HG03045 (cell line): ENCODE data around the gene ECHDC1.

Experiments used
- ATAC-seq: cut with Tn5 transposase; IDR thresholded peaks from one replicate; pipeline ENCODE4 v1.9.1; 2021; ENCODE audit warnings: mild to moderate bottlenecking, moderate library complexity; ENCODE audit not compliant: unreplicated experiment

ECHDC1 gene

DNA sequence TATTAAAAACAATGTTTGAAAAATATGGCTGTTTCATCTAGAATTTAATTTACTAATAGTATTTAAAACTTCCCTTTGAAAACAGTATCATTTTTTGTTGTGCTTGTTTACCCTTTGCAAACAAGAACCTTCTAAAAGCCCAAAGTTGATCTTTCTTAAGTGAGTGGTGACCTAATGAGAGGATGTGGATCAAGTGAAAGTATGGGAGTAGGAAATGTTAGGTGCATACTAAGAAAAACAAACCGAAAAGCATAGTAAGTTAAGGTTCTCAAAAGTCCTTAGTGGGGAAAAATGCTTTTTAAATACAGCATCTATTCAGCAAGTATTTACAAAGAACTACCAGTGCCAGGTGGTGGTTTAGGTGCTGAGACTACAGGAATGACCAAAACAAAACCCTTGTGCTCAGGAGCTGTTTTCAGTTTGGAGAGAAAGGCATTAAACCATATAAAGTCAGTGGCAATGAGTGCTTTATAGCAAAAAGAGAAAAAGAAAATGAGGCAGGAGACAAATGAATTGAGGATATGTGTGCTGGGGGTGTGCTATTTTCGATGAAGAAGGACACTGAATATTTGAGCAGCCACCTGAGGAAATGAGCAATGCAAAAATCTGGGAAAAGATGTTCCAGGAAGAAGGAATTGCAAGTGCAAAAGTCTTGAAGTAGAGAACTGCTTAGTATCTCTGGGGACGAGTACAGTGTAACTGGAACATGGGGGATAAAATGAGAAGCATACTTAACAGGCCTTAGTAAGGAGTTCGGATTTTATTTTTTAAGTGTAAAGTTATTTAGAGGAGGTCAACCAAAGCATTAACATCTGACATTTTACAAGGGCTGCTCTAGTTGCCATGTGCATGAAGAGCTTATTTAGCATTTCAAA lies 52.8 kb downstream of the ECHDC1 start:
- ATAC-seq: no peak

DNA sequence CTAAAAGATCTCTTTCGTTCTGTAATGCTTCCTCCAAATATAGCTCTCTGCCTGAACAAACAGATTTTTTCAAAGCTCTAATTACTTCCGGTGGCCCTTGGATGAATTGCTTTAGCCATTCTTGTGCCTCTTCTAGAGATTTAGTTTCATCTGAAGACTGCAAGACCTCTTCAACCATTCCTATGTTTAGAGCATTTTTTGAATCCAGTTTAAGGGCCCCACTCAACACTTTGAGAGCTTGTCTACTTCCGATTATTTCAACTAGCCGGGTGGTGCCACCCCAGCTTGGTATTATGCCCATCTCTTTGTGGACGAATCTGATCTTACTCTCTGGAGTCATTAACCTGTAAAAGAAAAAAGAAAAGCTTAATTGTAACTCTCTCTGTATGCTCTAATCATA lies 53.5 kb downstream of the ECHDC1 start:
- ATAC-seq: no peak

DNA sequence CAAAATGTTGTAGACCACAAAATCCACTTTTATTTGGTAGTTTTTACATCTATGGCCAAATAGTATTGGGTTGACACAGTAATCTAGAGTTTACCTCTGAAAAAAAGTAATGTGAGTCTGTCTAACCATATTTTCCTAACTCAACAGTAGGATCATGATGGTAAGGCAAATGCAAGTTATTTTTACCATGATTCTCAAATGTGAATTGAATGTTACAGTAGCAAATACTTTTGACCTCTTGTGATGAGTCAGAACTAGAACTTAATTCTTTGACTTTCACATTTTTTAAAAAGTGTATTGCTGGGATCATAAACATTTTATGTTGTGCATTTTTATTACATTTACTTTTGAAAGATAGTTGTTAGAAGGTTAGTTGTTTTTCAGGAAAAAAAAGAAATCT lies 54.7 kb downstream of the ECHDC1 start:
- ATAC-seq: no peak

DNA sequence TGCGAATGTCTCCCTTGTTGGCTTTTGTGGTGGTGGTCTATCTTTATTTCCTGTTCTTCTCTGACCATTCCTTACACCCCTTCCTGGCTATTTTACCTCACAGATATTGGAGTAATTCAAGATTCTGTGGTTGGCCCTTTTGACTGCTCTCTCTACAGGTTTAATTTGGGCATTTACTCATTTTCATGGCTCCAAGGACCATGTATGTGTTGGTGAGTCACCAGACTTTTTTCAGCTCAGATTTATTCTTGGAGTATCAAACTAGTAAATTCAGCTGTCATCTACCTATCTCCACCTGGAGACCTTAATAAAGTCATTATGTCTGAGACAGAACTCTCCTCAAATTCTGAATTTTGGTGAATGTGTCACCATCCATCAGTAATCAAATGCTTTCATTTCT lies 61.2 kb downstream of the ECHDC1 start:
- no peak for ATAC-seq

DNA sequence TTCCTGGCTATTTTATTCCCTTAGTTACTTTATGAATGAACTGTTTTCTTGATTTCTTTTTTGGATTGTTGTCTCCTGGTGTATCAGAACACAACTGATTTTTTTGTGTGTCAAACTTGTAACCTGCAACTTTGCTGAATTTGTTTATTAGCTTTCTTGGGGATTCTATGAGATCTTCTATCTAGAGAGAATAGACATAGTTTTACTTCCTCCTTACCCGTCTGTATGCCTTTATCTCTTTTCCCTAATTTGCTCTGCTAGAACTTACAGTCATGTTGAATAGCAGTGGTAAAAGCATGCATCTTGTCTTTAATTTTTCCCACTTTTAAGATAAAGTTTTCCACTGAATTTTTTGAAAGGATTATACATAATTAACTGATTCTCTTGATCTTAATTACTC lies 63.6 kb downstream of the ECHDC1 start:
- no peak for ATAC-seq

DNA sequence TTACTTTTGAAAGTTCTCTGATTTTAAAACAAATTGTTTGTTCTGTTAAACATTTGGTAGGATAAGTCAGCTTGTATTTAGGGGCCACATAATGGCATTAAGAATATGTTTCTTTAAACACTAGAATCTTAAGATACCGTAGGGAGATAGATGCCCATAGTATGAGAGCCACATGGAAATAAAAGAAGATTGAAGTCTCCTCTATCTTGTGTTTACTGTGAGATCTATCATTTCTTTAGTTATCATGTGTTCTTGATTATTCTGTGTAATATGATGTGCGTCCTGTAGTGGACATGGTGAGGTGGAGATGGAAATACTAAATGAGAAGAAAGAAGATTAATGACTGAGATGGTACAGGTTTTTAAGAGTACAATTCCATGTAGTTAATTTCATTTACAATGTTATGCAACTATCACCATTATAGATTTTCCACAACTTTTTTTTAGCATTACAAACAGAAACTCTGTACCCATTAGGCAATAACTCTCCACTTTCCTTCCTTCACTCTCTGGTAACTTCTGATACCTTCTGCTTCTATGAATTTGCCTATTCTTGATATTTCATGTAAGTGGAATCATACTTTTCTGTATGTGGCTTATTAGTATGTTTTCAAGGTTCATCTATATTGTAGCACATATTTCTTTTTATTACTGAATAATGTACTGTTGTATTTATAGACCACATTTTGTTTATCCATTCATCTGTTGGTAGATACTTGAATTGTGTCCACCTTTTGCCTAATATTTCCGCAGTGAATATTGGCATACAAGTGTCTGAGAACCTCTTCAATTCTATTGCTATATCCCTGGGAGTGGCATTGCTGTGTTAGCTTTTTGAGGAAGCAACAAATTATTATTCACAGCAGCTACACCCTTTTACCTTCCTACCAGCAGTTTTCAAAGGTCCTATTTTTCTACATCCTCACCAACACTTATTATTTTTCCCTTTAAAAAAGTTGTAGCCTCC lies 65.2 kb downstream of the ECHDC1 start:
- ATAC-seq: no peak

DNA sequence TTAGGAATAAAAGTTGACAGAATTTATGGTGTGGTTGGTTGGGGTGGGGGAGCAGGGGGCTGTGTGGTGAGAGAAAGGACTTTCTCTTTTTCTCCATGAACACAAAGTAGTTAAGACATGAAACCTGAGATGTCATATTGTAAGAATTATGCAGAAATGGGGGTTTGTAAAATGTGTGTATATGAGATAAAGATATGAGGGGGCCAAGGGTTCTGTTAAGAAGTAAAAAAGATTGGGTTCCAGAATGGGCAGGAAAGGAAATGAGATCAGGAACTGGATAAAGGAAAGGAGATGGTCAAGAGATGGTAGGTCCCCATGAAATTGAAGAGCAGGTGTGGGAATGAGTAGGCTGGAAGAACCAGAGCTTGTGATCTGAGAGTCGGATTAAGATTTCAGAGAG lies 67.1 kb downstream of the ECHDC1 start:
- ATAC-seq: no peak

DNA sequence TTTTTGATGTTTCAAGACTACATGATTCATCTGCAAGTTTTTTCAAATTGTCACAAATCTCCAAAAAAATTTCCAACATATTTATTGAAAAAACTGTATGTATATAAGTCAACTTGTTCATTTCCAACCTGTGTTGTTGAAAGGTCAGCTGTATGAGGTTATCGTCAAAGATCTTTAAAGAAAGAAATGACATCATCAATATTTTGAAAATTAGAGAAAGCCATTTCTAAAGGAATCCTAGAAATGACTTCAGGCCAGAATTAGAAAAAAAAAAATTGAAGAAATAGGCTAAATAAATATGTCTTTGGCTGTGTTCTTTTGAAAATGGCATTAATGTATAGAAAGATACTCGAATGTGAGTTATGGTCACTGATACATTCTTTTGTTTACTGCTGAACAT lies 69.9 kb downstream of the ECHDC1 start:
- no peak for ATAC-seq

DNA sequence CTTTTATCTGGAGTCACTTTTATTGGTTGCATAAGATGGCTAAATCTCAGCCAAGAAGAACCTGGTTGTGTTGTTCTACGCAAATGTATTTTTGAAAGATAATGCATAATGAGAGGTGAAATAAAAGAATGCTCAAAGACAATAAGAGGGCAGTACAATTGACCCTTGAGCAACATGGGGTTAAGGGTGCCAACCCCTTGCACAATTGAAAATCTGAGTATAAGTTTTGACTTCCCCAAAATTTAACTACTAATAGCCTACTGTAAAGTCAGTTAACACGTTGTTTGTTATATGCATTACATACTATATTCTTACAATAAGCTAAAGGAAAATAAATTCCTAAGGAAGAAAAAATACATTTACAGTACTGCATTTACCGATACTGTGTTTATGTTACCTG lies 70.8 kb downstream of the ECHDC1 start:
- no peak for ATAC-seq

DNA sequence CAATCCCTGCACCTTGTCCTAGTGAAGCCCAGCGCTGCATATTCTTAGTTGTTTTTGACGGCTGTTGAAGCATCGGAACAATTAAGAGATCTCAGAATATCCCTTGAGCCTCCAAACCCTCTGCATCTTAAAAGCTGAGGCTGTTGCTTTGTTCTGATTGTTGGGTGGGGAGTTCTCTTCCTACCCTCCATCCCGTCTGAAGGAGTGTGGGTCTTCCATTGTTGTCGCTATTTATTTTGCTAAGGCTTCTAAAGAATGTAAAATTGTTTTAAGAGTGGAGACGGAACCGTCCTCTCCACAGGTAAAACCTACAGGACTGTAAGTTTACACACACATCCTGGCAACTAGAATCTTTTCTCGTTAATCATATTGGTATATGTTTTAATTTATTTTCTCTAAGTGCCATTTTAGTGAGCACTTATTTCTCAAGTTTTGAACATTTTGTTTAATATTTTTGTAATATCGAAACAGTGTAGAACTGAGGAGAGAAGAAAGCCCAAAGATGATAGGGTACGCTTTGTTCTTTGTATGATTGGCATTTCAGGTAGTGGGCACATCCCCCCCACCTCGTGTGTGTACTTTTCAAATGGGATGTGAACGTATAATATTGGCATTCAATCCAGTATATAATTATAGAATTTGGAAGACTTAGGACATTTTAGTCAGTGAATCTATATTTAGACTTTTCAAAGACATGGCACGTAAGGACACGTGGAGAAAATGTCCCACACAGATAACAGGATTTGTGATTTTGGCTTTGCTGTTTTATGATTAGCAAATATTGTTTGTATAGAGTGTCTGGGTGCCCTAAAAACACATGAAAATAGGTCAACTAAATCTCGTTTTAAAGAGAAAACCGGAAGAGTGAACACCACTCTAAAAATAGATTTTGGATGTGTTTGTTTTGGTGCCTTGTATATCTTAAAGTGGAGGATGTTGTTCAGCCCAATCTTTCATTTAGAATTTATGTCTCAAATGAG lies 75.5 kb downstream of the ECHDC1 start:
- peak; percentile 3 for ATAC-seq

DNA sequence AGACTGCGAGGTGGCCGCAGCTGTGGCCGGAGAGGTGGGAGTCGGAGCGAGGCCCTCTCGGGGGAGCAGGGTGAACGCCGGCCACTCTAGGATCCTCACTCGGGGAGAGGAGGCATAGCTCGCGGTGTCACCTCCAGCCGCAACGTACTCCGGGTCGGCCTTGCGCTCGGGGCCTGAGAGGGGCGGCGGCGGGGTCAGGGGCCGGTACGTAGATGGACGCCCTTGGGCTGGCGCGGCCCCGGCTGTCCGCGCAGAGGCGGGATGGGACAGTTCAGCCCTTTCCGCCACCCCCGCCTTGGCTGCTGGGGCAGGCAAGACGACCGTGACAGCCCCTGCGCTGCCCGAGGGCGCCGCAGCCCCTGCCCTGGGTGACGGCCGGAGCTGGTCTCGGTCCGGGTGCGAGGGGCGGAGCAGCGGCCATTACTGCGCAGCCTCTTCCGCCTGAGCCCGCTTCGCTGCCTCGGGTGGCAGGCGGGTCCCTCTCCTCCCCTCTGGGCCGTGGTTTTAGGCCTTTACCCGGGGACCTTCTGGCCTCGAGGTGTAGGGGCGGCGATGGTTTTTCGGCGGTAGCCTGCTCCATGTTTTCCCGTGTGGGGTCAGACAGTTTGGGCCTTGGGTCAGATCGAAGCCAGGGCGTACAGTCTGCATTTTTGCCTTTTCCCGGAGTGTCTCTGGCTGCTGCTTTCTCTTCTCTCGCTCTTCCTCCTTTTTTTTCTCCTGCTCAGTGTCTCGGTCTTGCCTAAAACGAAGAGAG lies 76.3 kb downstream of the ECHDC1 start:
- peak; percentile 82 for ATAC-seq

DNA sequence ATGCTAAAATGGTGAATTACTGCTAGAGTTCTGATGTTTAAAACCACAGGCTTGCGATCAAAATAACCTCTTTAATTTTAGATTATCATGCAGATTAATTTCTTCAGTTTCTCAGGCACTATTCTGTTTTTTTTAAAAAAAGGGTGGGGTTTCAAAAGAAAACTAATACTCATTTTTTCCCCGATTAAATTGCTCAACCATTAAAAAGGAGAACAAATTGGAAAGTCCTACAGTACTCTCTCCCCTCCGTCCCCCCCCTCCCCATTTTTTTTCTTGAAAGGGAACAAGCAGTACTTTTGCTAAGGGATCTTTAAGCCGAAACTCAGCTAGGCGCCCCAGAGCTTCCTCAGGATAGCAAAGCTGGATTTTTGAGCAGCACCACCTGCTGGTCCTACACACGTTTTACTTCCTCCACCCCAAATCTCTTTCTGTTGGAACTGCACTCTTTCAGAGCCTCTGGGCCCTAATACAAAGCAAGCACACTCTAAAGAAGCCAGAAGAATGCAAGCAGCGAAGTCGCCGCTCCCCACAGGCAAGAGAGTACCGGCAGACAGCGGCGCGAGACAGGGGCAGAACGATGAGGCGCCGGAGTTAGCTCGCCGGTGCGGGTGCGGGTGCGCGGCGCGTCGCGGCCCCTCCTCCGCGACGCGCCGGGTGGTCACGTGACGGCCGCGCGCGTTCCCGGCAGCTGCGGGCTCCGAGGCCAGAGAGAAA lies 77.1 kb downstream of the ECHDC1 start, which contains the start of gene RNF146:
Gene RNF146 (plus strand): TSS at position 687 of the 714 bp plus-strand sequence. CDS start 13,475 bp downstream, outside the sequence.
- peak; percentile 88 for ATAC-seq

DNA sequence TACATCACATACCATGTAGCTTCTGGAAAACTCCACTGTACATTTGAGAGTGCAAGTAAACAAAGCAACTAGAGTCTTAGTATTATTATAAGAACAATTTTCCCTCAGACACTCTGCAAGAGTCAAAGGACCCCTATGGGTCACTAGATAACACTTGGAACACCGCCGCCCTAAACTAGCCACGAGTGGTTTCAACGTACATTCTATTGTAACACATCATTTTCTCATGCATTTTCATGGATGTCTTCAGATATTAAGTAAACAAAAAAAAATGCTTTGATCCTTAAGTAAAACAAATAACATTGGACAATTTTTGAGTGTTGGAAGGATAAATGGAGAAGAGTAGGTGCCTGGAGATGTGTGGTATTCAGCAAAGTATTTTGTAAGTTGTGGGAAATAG lies 79.9 kb downstream of the ECHDC1 start:
- no peak for ATAC-seq

DNA sequence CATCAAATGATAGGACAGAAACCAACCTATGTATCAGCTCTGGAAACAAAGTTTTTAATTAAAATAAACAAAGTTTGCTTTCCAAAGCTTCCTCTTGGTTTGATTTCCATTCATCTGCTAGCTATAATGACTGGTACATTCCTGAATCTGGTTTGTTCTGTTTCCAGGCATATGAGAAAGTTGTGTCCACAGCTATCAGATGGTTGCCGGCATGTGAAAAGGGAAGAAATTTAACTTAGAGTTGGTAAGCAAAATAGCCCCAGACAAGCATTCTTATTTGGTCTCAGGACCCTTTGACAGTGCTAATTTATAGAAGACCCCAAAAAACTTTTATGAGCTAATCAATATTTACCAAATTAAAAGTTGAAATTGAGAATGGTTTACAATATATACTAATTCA lies 80.5 kb downstream of the ECHDC1 start:
- no peak for ATAC-seq

DNA sequence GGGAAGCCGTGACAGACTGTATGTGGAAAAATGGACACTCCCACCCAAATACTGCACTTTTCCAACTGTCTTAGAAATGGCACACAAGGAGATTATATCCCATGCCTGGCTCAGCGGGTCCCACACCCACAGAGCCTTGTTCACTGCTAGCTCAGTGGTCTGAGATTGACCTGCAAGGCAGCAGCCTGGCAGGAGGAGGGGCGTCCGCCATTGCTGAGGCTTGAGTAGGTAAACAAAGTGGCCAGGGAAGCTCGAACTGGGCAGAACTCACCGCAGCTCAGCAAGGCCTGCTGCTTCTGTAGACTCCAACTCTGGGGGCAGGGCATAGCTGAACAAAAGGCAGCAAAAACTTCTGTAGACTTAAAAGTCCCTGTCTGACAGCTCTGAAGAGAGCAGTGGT lies 88.1 kb downstream of the ECHDC1 start:
- no peak for ATAC-seq

DNA sequence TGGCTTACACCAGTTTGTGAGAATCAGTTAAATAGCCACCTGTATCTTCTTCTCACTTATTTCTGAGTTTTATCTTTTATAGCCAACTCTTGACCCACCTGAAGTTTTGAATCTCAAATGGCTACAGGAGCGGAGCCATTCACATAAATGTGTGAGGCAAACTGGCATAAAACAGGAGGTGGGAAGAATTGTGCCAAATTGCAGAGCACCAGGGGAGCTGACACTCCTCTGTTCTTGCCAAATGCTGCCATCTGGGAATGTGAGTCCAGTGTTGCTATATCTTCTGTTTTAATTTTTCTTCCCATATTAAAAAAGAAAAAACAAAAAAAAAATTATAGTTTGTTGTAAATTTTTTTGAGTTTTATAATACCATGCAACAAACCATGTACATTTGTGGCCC lies 93.8 kb downstream of the ECHDC1 start:
- ATAC-seq: no peak

DNA sequence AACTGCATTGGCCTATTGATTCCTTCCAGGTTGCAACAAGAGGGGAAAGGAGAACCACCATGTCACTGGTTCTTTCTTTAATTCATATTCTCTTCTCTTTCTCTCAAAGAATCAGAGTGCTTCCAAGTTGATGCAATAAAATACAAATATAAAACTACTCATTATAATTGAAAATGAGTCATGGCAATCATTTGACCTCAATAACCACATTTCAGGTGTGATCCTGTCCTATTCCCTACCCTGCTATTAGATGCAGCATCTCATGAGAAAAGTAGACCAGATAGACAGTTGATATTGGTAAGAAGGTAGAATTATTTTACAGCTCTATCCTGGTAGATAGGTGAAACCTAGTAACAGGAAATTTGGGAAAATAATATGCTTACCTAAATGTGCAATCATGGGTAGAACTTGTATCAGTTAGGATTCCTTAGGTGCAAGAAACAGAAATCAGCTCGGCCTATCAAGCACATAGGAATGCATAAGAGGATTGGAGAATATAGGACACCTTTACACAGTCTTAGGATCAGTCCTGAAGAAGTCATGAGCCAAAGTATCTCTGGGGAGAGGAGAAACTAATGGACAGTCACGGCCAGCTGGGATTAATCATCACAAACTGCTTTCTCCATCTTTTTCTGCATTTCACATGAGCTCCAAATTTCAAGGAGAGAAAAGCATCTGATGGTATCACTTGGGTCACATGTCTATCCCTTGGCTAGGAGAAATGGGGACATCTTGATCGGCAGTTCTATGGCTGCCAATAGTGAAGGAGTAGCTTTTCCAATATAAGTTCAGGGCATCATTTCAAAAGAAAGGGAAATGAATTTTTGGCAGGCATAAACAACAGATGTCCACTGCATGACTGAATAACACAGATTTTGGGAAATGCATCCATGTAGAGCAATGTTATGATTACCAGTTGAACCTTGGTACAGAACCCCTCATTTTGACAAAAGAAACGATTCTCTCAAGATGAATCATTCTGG lies 96.0 kb downstream of the ECHDC1 start:
- no peak for ATAC-seq

DNA sequence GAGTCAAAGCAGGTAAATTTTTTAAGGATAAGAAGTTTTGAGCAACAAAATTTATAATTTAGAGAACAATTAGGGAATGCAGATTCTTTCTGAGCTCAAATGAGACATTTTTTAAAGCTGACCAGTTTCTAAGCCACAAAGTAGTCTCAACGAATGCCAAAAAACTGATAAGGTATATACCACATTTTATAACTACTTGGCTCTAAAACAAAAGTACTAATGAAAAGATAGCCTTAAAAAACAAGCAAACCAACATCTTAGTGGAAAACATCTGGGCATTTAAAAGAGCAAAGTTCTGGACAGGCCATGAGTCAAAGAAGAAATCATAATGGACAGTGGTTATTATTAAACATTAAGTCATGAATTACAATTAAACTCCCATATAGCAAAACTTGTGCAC lies 99.9 kb downstream of the ECHDC1 start:
- ATAC-seq: no peak
